ENCODE results near the gene GPN2. TPM values are rescaled to one million over a fixed set of nuclear protein-coding genes. Genes with fewer than 3 reads are reported as not detected.

The GPN2 gene
- total and polyA plus RNA-seq, 2 donors (not counting 1 experiment from before 2014, with no cell fraction given): 15.2 to 43.5 TPM

- ATAC-seq (ENCODE audit: low read depth) (peak; percentile 31), DNase-seq (no peak)
- H3K4me2 ChIP-seq (replicated peaks; ENCODE audit: low read depth, low read length, poor library complexity, severe bottlenecking): peak overlapping the region; percentile 96
- peaks cover 17 to 20% of the 10 kb centered on the region in 2 donors for H3K4me1 ChIP-seq (ENCODE audit: control insufficient read depth in 2 of 2, insufficient read depth in 2 of 2, low read length in 2 of 2)
- no peaks in the 10 kb centered on the region for H3K9me3 ChIP-seq (ENCODE audit: control extremely low read depth in 1 of 3, control insufficient read depth in 2 of 3, insufficient read depth in 1 of 3, low read length in 2 of 3)
- peaks cover 33% of the 10 kb centered on the region for H3K4me1 Mint-ChIP-seq
- H3K36me3 ChIP-seq (replicated peaks in 1 of 2; ENCODE audit: control extremely low read depth in 1 of 2, control insufficient read depth in 1 of 2, extremely low read depth in 1 of 2, insufficient read depth in 2 of 2, low read length in 1 of 2): peaks cover 8 to 12% of the 10 kb centered on the region in 2 experiments
- POLR2A ChIA-PET: interaction anchor here (0.7 to 2.3 kb wide), 3 partner anchors 21 to 741 kb away, joined by 4 to 9 read pairs (median 7); partner anchors contain the start of gene GPATCH3
- intact Hi-C loops (cut with micrococcal nuclease): loop anchor here (1.0 kb wide), 3 partner anchors 21 to 56 kb away; partner anchors contain the start of genes GPATCH3 and GPN2
- H3K27me3 ChIP-seq (replicated peaks in 1 of 4; ENCODE audit: control extremely low read depth in 1 of 4, control insufficient read depth in 3 of 4, insufficient read depth in 4 of 4, low read length in 3 of 4): no peaks in the 10 kb centered on the region
- CTCF ChIA-PET: interaction anchor here (0.7 to 1.5 kb wide), 3 partner anchors 10 to 319 kb away, joined by 3 to 5 read pairs (median 3); no protein-coding TSS in a partner anchor
- peak overlapping the region; percentile 61 to 88 (median 80) for H3K4me3 ChIP-seq (ENCODE audit: control extremely low read depth in 1 of 5, extremely low read depth in 1 of 5, insufficient read depth in 1 of 5, low read depth in 2 of 5, low read length in 4 of 5)
- H4K20me1 ChIP-seq (ENCODE audit: control insufficient read depth, insufficient read depth, low read length, poor library complexity, severe bottlenecking): peaks cover 25% of the 10 kb centered on the region
- peak overlapping the region; percentile 93 for H3K4me3 Mint-ChIP-seq
- TF ChIP-seq CTCF (IDR thresholded peaks at IDR 0.05) (no peak), EZH2 (IDR thresholded peaks at IDR 0.05; ENCODE audit: borderline replicate concordance, insufficient read depth, low read depth, low read length, poor library complexity, severe bottlenecking) (no peak)
- peaks cover 33% of the 10 kb centered on the region for H3K79me2 ChIP-seq (ENCODE audit: control insufficient read depth, insufficient read depth, low read length)
- H3K27me3 Mint-ChIP-seq: no peaks in the 10 kb centered on the region
- peak overlapping the region; percentile 68 to 93 for H3K27ac ChIP-seq (ENCODE audit: low read length in 2 of 2)
- 30% methylated on average over 6 of the region's 7 CpGs for WGBS (ENCODE audit: insufficient coverage)
- H3K9ac ChIP-seq (ENCODE audit: low read length): peak overlapping the region; percentile 92
- no peaks in the 10 kb centered on the region for H3K9me3 Mint-ChIP-seq (ENCODE audit: insufficient read depth)
- H3K27ac Mint-ChIP-seq: peak overlapping the region; percentile 93
- peak overlapping the region; percentile 88 for H2AFZ ChIP-seq (ENCODE audit: insufficient read depth, low read depth, low read length, poor library complexity, severe bottlenecking)
Observed at GRCh38 chr1:26921126-26921539, 31.1 kb upstream of the GPN2 start.

GRCh38 chr1:26915204-26915842 is 25.2 kb upstream of the GPN2 start:
- no peak overlapping the region for H3K27ac Mint-ChIP-seq
- TF ChIP-seq EZH2 (IDR thresholded peaks at IDR 0.05; ENCODE audit: borderline replicate concordance, insufficient read depth, low read depth, low read length, poor library complexity, severe bottlenecking): no peak
- no peak for TF ChIP-seq CTCF (IDR thresholded peaks at IDR 0.05)
- no peak for DNase-seq
- Histone ChIP-seq H3K27ac (ENCODE audit: low read length in 2 of 2) (no peak overlapping the region), H4K20me1 (ENCODE audit: control insufficient read depth, insufficient read depth, low read length, poor library complexity, severe bottlenecking) (no peaks in the 10 kb centered on the region), H3K36me3 (replicated peaks in 1 of 2; ENCODE audit: control extremely low read depth in 1 of 2, control insufficient read depth in 1 of 2, extremely low read depth in 1 of 2, insufficient read depth in 2 of 2, low read length in 1 of 2) (no peaks in the 10 kb centered on the region), H3K79me2 (ENCODE audit: control insufficient read depth, insufficient read depth, low read length) (no peaks in the 10 kb centered on the region), H3K4me3 (ENCODE audit: control extremely low read depth in 1 of 5, extremely low read depth in 1 of 5, insufficient read depth in 1 of 5, low read depth in 2 of 5, low read length in 4 of 5) (no peak overlapping the region), H3K4me1 (ENCODE audit: control insufficient read depth in 2 of 2, insufficient read depth in 2 of 2, low read length in 2 of 2) (no peaks in the 10 kb centered on the region), H2AFZ (ENCODE audit: insufficient read depth, low read depth, low read length, poor library complexity, severe bottlenecking) (no peak overlapping the region), H3K4me2 (replicated peaks; ENCODE audit: low read depth, low read length, poor library complexity, severe bottlenecking) (no peak overlapping the region), H3K9ac (ENCODE audit: low read length) (no peak overlapping the region), H3K27me3 (replicated peaks in 1 of 4; ENCODE audit: control extremely low read depth in 1 of 4, control insufficient read depth in 3 of 4, insufficient read depth in 4 of 4, low read length in 3 of 4) (no peaks in the 10 kb centered on the region), H3K9me3 (ENCODE audit: control extremely low read depth in 1 of 3, control insufficient read depth in 2 of 3, insufficient read depth in 1 of 3, low read length in 2 of 3) (no peaks in the 10 kb centered on the region)
- no peak overlapping the region for H3K4me3 Mint-ChIP-seq
- ATAC-seq (ENCODE audit: low read depth): no peak
- 83% methylated on average over 4 of the region's 5 CpGs for WGBS (ENCODE audit: insufficient coverage)
- no peaks in the 10 kb centered on the region for H3K9me3 Mint-ChIP-seq (ENCODE audit: insufficient read depth)
- ChIA-PET CTCF (interaction anchor here (0.7 kb wide), 1 partner anchor 42 kb away, joined by 4 read pairs; no protein-coding TSS in a partner anchor), POLR2A (no interaction called here)
- intact Hi-C loops (cut with micrococcal nuclease): no loop called here
- H3K27me3 Mint-ChIP-seq: no peaks in the 10 kb centered on the region
- H3K4me1 Mint-ChIP-seq: peaks cover 3% of the 10 kb centered on the region

Data from B cell (primary cell).